ENCODE data around the gene NID2.

Gene NID2

GRCh38 chr14:52072266-52072780 is 3.5 kb upstream of the NID2 start:
- no peak overlapping the region for H3K18ac ChIP-seq (ENCODE audit: low read length)
- H3K36me3 ChIP-seq (ENCODE audit: control insufficient read depth in 1 of 2, insufficient read depth in 2 of 2, low read length in 2 of 2): no peaks in the 10 kb centered on the region
- no peak overlapping the region for H3K23ac ChIP-seq (ENCODE audit: low read length)
- H3K4me1 ChIP-seq (ENCODE audit: control insufficient read depth in 1 of 2, insufficient read depth in 2 of 2, low read length in 2 of 2): peaks cover 12 to 25% of the 10 kb centered on the region in 2 experiments
- WGBS (ENCODE audit: extremely low coverage, insufficient coverage, insufficient read length): no CpG with 5 or more reads among the region's 2 CpGs
- peaks cover 3% of the 10 kb centered on the region for H3K27me3 ChIP-seq (ENCODE audit: insufficient read depth, low read length)
- no peak overlapping the region for H2AK5ac ChIP-seq (ENCODE audit: low read length)
- H4K91ac ChIP-seq (ENCODE audit: low read depth, low read length): no peak overlapping the region
- no peak overlapping the region for H2BK120ac ChIP-seq (ENCODE audit: insufficient read depth, low read length, poor library complexity)
- no peak overlapping the region for H3K14ac ChIP-seq (ENCODE audit: low read length)
- H3K4ac ChIP-seq (ENCODE audit: low read depth, low read length): no peak overlapping the region
- H3K4me2 ChIP-seq (ENCODE audit: low read length): no peak overlapping the region
- no peak overlapping the region for H2BK5ac ChIP-seq (ENCODE audit: low read depth, low read length, poor library complexity)
- no peak overlapping the region for H4K12ac ChIP-seq (ENCODE audit: low read depth, low read length)
- no peak overlapping the region for H3K9ac ChIP-seq (ENCODE audit: low read length)
- H3K4me3 ChIP-seq (ENCODE audit: low read depth, low read length): peak overlapping the region; percentile 10
- no peak overlapping the region for H2BK12ac ChIP-seq (ENCODE audit: low read length)
- no peaks in the 10 kb centered on the region for H3K79me2 ChIP-seq (ENCODE audit: control insufficient read depth, insufficient read depth, low read length, poor library complexity)
- DNase-seq: peak; percentile 84 to 89
- peaks cover 7% of the 10 kb centered on the region for H3K79me1 ChIP-seq (ENCODE audit: low read length)
- H4K8ac ChIP-seq (ENCODE audit: low read depth, low read length): no peak overlapping the region
- no peak overlapping the region for H2AFZ ChIP-seq (ENCODE audit: insufficient read depth, low read length, poor library complexity)
- H3K9me3 ChIP-seq (ENCODE audit: insufficient read depth, low read depth, low read length): no peaks in the 10 kb centered on the region
- H3K27ac ChIP-seq (ENCODE audit: low read depth, low read length): no peak overlapping the region

- Histone ChIP-seq H2BK120ac (ENCODE audit: insufficient read depth, low read length, poor library complexity) (no peak overlapping the region), H3K4me2 (ENCODE audit: low read length) (no peak overlapping the region), H3K79me1 (ENCODE audit: low read length) (peaks cover 7% of the 10 kb centered on the region), H4K8ac (ENCODE audit: low read depth, low read length) (no peak overlapping the region), H3K23ac (ENCODE audit: low read length) (no peak overlapping the region), H3K4me1 (ENCODE audit: control insufficient read depth in 1 of 2, insufficient read depth in 2 of 2, low read length in 2 of 2) (peaks cover 12 to 25% of the 10 kb centered on the region in 2 experiments), H3K9ac (ENCODE audit: low read length) (no peak overlapping the region), H3K14ac (ENCODE audit: low read length) (no peak overlapping the region), H2AK5ac (ENCODE audit: low read length) (no peak overlapping the region), H2BK12ac (ENCODE audit: low read length) (no peak overlapping the region), H3K27ac (ENCODE audit: low read depth, low read length) (no peak overlapping the region), H3K9me3 (ENCODE audit: insufficient read depth, low read depth, low read length) (no peaks in the 10 kb centered on the region), H4K91ac (ENCODE audit: low read depth, low read length) (no peak overlapping the region), H2AFZ (ENCODE audit: insufficient read depth, low read length, poor library complexity) (no peak overlapping the region), H3K36me3 (ENCODE audit: control insufficient read depth in 1 of 2, insufficient read depth in 2 of 2, low read length in 2 of 2) (no peaks in the 10 kb centered on the region), H3K4me3 (ENCODE audit: low read depth, low read length) (no peak overlapping the region), H4K12ac (ENCODE audit: low read depth, low read length) (no peak overlapping the region), H3K18ac (ENCODE audit: low read length) (no peak overlapping the region), H3K27me3 (ENCODE audit: insufficient read depth, low read length) (peaks cover 3% of the 10 kb centered on the region), H3K79me2 (ENCODE audit: control insufficient read depth, insufficient read depth, low read length, poor library complexity) (no peaks in the 10 kb centered on the region), H3K4ac (ENCODE audit: low read depth, low read length) (no peak overlapping the region), H2BK5ac (ENCODE audit: low read depth, low read length, poor library complexity) (no peak overlapping the region)
- peak in 1 of 2 donors; percentile 25 for DNase-seq
- WGBS (ENCODE audit: extremely low coverage, insufficient coverage, insufficient read length): no CpG with 5 or more reads among the region's 3 CpGs
These were observed 2.8 kb upstream of the NID2 start for GRCh38 chr14:52071675-52072074.

GRCh38 chr14:52070051-52070431 is 1.2 kb upstream of the NID2 start:
- Histone ChIP-seq H2BK12ac (ENCODE audit: low read length) (no peak overlapping the region), H3K9ac (ENCODE audit: low read length) (no peak overlapping the region), H3K27me3 (ENCODE audit: insufficient read depth, low read length) (peaks cover 3% of the 10 kb centered on the region), H3K4ac (ENCODE audit: low read depth, low read length) (no peak overlapping the region), H3K23ac (ENCODE audit: low read length) (no peak overlapping the region), H3K27ac (ENCODE audit: low read depth, low read length) (no peak overlapping the region), H4K8ac (ENCODE audit: low read depth, low read length) (no peak overlapping the region), H4K91ac (ENCODE audit: low read depth, low read length) (no peak overlapping the region), H3K4me3 (ENCODE audit: low read depth, low read length) (no peak overlapping the region), H4K12ac (ENCODE audit: low read depth, low read length) (no peak overlapping the region), H2AFZ (ENCODE audit: insufficient read depth, low read length, poor library complexity) (no peak overlapping the region), H2BK5ac (ENCODE audit: low read depth, low read length, poor library complexity) (no peak overlapping the region), H3K4me1 (ENCODE audit: control insufficient read depth in 1 of 2, insufficient read depth in 2 of 2, low read length in 2 of 2) (peaks cover 12 to 25% of the 10 kb centered on the region in 2 experiments), H2BK120ac (ENCODE audit: insufficient read depth, low read length, poor library complexity) (no peak overlapping the region), H3K9me3 (ENCODE audit: insufficient read depth, low read depth, low read length) (no peaks in the 10 kb centered on the region), H3K14ac (ENCODE audit: low read length) (no peak overlapping the region), H3K4me2 (ENCODE audit: low read length) (no peak overlapping the region), H2AK5ac (ENCODE audit: low read length) (no peak overlapping the region), H3K79me1 (ENCODE audit: low read length) (peaks cover 7% of the 10 kb centered on the region), H3K79me2 (ENCODE audit: control insufficient read depth, insufficient read depth, low read length, poor library complexity) (no peaks in the 10 kb centered on the region), H3K36me3 (ENCODE audit: control insufficient read depth in 1 of 2, insufficient read depth in 2 of 2, low read length in 2 of 2) (no peaks in the 10 kb centered on the region), H3K18ac (ENCODE audit: low read length) (no peak overlapping the region)
- DNase-seq: no peak
- WGBS (ENCODE audit: extremely low coverage, insufficient coverage, insufficient read length): no CpG with 5 or more reads among the region's 3 CpGs

GRCh38 chr14:52069307-52070050 is 620 bp upstream of the NID2 start:
- H3K9me3 ChIP-seq (ENCODE audit: insufficient read depth, low read depth, low read length): no peaks in the 10 kb centered on the region
- DNase-seq: no peak
- H3K27ac ChIP-seq (ENCODE audit: low read depth, low read length): no peak overlapping the region
- H4K91ac ChIP-seq (ENCODE audit: low read depth, low read length): no peak overlapping the region
- H2BK120ac ChIP-seq (ENCODE audit: insufficient read depth, low read length, poor library complexity): no peak overlapping the region
- no peak overlapping the region for H2BK5ac ChIP-seq (ENCODE audit: low read depth, low read length, poor library complexity)
- peaks cover 12 to 25% of the 10 kb centered on the region in 2 experiments for H3K4me1 ChIP-seq (ENCODE audit: control insufficient read depth in 1 of 2, insufficient read depth in 2 of 2, low read length in 2 of 2)
- H3K79me2 ChIP-seq (ENCODE audit: control insufficient read depth, insufficient read depth, low read length, poor library complexity): no peaks in the 10 kb centered on the region
- H3K23ac ChIP-seq (ENCODE audit: low read length): no peak overlapping the region
- H3K4ac ChIP-seq (ENCODE audit: low read depth, low read length): no peak overlapping the region
- no peaks in the 10 kb centered on the region for H3K36me3 ChIP-seq (ENCODE audit: control insufficient read depth in 1 of 2, insufficient read depth in 2 of 2, low read length in 2 of 2)
- H3K14ac ChIP-seq (ENCODE audit: low read length): no peak overlapping the region
- peaks cover 7% of the 10 kb centered on the region for H3K79me1 ChIP-seq (ENCODE audit: low read length)
- no peak overlapping the region for H4K12ac ChIP-seq (ENCODE audit: low read depth, low read length)
- H3K4me3 ChIP-seq (ENCODE audit: low read depth, low read length): peak overlapping the region; percentile 69
- peaks cover 3% of the 10 kb centered on the region for H3K27me3 ChIP-seq (ENCODE audit: insufficient read depth, low read length)
- H3K18ac ChIP-seq (ENCODE audit: low read length): no peak overlapping the region
- H3K4me2 ChIP-seq (ENCODE audit: low read length): peak overlapping the region; percentile 99
- H2BK12ac ChIP-seq (ENCODE audit: low read length): no peak overlapping the region
- no peak overlapping the region for H2AK5ac ChIP-seq (ENCODE audit: low read length)
- no peak overlapping the region for H3K9ac ChIP-seq (ENCODE audit: low read length)
- H2AFZ ChIP-seq (ENCODE audit: insufficient read depth, low read length, poor library complexity): peak overlapping the region; percentile 15
- peak overlapping the region; percentile 44 for H4K8ac ChIP-seq (ENCODE audit: low read depth, low read length)
- WGBS (ENCODE audit: extremely low coverage, insufficient coverage, insufficient read length): no CpG with 5 or more reads among the region's 54 CpGs
